ENCODE data around the gene TTC32.
A peak's percentile ranks its signal among the peaks of the same experiment; 100 is the strongest.
"Not testable (repeated sequence)": the region's sequence is repeated elsewhere in the genome, so short reads cannot be mapped to it uniquely, and the experiment has no call there.

Gene TTC32

GRCh38 chr2:19897623-19898245, 4.0 kb downstream of the TTC32 start:
- no peaks in the 10 kb centered on the region for H3K36me3 ChIP-seq (ENCODE audit: insufficient read depth, low read length)
- peak overlapping the region; percentile 71 for H3K4me2 ChIP-seq (ENCODE audit: low read length)
- H3K9me3 ChIP-seq (replicated peaks; ENCODE audit: low read length), result no peaks in the 10 kb centered on the region
- H3K9ac ChIP-seq (ENCODE audit: low read depth, low read length), result peak overlapping the region; percentile 18
- H3K4me3 ChIP-seq (ENCODE audit: low read length), result peak overlapping the region; percentile 21
- peaks cover 29% of the 10 kb centered on the region for H3K4me1 ChIP-seq (ENCODE audit: control insufficient read depth, insufficient read depth, low read length)
- H3K27me3 ChIP-seq (ENCODE audit: control insufficient read depth, insufficient read depth, low read length), result no peaks in the 10 kb centered on the region

- Histone ChIP-seq H3K27me3 (ENCODE audit: control insufficient read depth, insufficient read depth, low read length) (no peaks in the 10 kb centered on the region), H3K36me3 (ENCODE audit: insufficient read depth, low read length) (no peaks in the 10 kb centered on the region), H3K4me1 (ENCODE audit: control insufficient read depth, insufficient read depth, low read length) (peaks cover 24% of the 10 kb centered on the region), H3K9ac (ENCODE audit: low read depth, low read length) (no peak overlapping the region), H3K9me3 (replicated peaks; ENCODE audit: low read length) (no peaks in the 10 kb centered on the region), H3K4me2 (ENCODE audit: low read length) (no peak overlapping the region), H3K4me3 (ENCODE audit: low read length) (no peak overlapping the region)
Measured at GRCh38 chr2:19895535-19895934, 6.2 kb downstream of the TTC32 start.

GRCh38 chr2:19894134-19894792, 7.5 kb downstream of the TTC32 start:
- H3K4me2 ChIP-seq (ENCODE audit: low read length), result no peak overlapping the region
- H3K9ac ChIP-seq (ENCODE audit: low read depth, low read length), result no peak overlapping the region
- no peaks in the 10 kb centered on the region for H3K27me3 ChIP-seq (ENCODE audit: control insufficient read depth, insufficient read depth, low read length)
- H3K9me3 ChIP-seq (replicated peaks; ENCODE audit: low read length), result no peaks in the 10 kb centered on the region
- H3K4me1 ChIP-seq (ENCODE audit: control insufficient read depth, insufficient read depth, low read length), result peaks cover 16% of the 10 kb centered on the region
- H3K4me3 ChIP-seq (ENCODE audit: low read length), result no peak overlapping the region
- no peaks in the 10 kb centered on the region for H3K36me3 ChIP-seq (ENCODE audit: insufficient read depth, low read length)

- no peak overlapping the region for H3K9ac ChIP-seq (ENCODE audit: low read depth, low read length)
- no peaks in the 10 kb centered on the region for H3K9me3 ChIP-seq (replicated peaks; ENCODE audit: low read length)
- no peaks in the 10 kb centered on the region for H3K36me3 ChIP-seq (ENCODE audit: insufficient read depth, low read length)
- peaks cover 10% of the 10 kb centered on the region for H3K4me1 ChIP-seq (ENCODE audit: control insufficient read depth, insufficient read depth, low read length)
- H3K4me2 ChIP-seq (ENCODE audit: low read length), result no peak overlapping the region
- no peak overlapping the region for H3K4me3 ChIP-seq (ENCODE audit: low read length)
- H3K27me3 ChIP-seq (ENCODE audit: control insufficient read depth, insufficient read depth, low read length), result no peaks in the 10 kb centered on the region
Measured at GRCh38 chr2:19893520-19894133, 8.2 kb downstream of the TTC32 start.

GRCh38 chr2:19891971-19892370, 9.8 kb downstream of the TTC32 start:
- H3K4me2 ChIP-seq (ENCODE audit: low read length); H3K4me3 ChIP-seq (ENCODE audit: low read length); H3K36me3 ChIP-seq (ENCODE audit: insufficient read depth, low read length); H3K27me3 ChIP-seq (ENCODE audit: control insufficient read depth, insufficient read depth, low read length); H3K9ac ChIP-seq (ENCODE audit: low read depth, low read length); H3K4me1 ChIP-seq (ENCODE audit: control insufficient read depth, insufficient read depth, low read length); H3K9me3 ChIP-seq (replicated peaks; ENCODE audit: low read length): not testable (repeated sequence)

GRCh38 chr2:19890104-19890503, 11.7 kb downstream of the TTC32 start:
- Histone ChIP-seq H3K4me1 (ENCODE audit: control insufficient read depth, insufficient read depth, low read length) (peaks cover 13% of the 10 kb centered on the region), H3K36me3 (ENCODE audit: insufficient read depth, low read length) (no peaks in the 10 kb centered on the region), H3K9ac (ENCODE audit: low read depth, low read length) (no peak overlapping the region), H3K4me2 (ENCODE audit: low read length) (no peak overlapping the region), H3K27me3 (ENCODE audit: control insufficient read depth, insufficient read depth, low read length) (no peaks in the 10 kb centered on the region), H3K9me3 (replicated peaks; ENCODE audit: low read length) (no peaks in the 10 kb centered on the region), H3K4me3 (ENCODE audit: low read length) (no peak overlapping the region)

GRCh38 chr2:19888831-19889230, 13.0 kb downstream of the TTC32 start:
- no peaks in the 10 kb centered on the region for H3K27me3 ChIP-seq (ENCODE audit: control insufficient read depth, insufficient read depth, low read length)
- no peaks in the 10 kb centered on the region for H3K9me3 ChIP-seq (replicated peaks; ENCODE audit: low read length)
- H3K4me1 ChIP-seq (ENCODE audit: control insufficient read depth, insufficient read depth, low read length), result peaks cover 13% of the 10 kb centered on the region

GRCh38 chr2:19887510-19887909, 14.3 kb downstream of the TTC32 start:
- Histone ChIP-seq H3K4me3 (ENCODE audit: low read length) (no peak overlapping the region), H3K4me2 (ENCODE audit: low read length) (no peak overlapping the region), H3K9me3 (replicated peaks; ENCODE audit: low read length) (no peaks in the 10 kb centered on the region), H3K36me3 (ENCODE audit: insufficient read depth, low read length) (no peaks in the 10 kb centered on the region), H3K4me1 (ENCODE audit: control insufficient read depth, insufficient read depth, low read length) (peaks cover 13% of the 10 kb centered on the region), H3K27me3 (ENCODE audit: control insufficient read depth, insufficient read depth, low read length) (no peaks in the 10 kb centered on the region), H3K9ac (ENCODE audit: low read depth, low read length) (no peak overlapping the region)

More at GRCh38 chr2:19888831-19889230, 13.0 kb downstream of the TTC32 start:
- H3K4me2 ChIP-seq (ENCODE audit: low read length), result no peak overlapping the region
- H3K36me3 ChIP-seq (ENCODE audit: insufficient read depth, low read length), result no peaks in the 10 kb centered on the region
- H3K9ac ChIP-seq (ENCODE audit: low read depth, low read length), result no peak overlapping the region
- no peak overlapping the region for H3K4me3 ChIP-seq (ENCODE audit: low read length)

GRCh38 chr2:19886261-19886660, 15.5 kb downstream of the TTC32 start:
- Histone ChIP-seq H3K4me3 (ENCODE audit: low read length) (peak overlapping the region; percentile 29), H3K4me2 (ENCODE audit: low read length) (peak overlapping the region; percentile 67), H3K9me3 (replicated peaks; ENCODE audit: low read length) (no peaks in the 10 kb centered on the region), H3K9ac (ENCODE audit: low read depth, low read length) (no peak overlapping the region), H3K4me1 (ENCODE audit: control insufficient read depth, insufficient read depth, low read length) (peaks cover 13% of the 10 kb centered on the region), H3K27me3 (ENCODE audit: control insufficient read depth, insufficient read depth, low read length) (no peaks in the 10 kb centered on the region), H3K36me3 (ENCODE audit: insufficient read depth, low read length) (no peaks in the 10 kb centered on the region)

GRCh38 chr2:19885791-19886190, 16.0 kb downstream of the TTC32 start:
- H3K9me3 ChIP-seq (replicated peaks; ENCODE audit: low read length), result no peaks in the 10 kb centered on the region
- peaks cover 13% of the 10 kb centered on the region for H3K4me1 ChIP-seq (ENCODE audit: control insufficient read depth, insufficient read depth, low read length)
- no peak overlapping the region for H3K4me3 ChIP-seq (ENCODE audit: low read length)
- no peak overlapping the region for H3K9ac ChIP-seq (ENCODE audit: low read depth, low read length)
- peak overlapping the region; percentile 67 for H3K4me2 ChIP-seq (ENCODE audit: low read length)
- H3K27me3 ChIP-seq (ENCODE audit: control insufficient read depth, insufficient read depth, low read length), result no peaks in the 10 kb centered on the region
- no peaks in the 10 kb centered on the region for H3K36me3 ChIP-seq (ENCODE audit: insufficient read depth, low read length)

- H3K27me3 ChIP-seq (ENCODE audit: control insufficient read depth, insufficient read depth, low read length), result no peaks in the 10 kb centered on the region
- no peaks in the 10 kb centered on the region for H3K9me3 ChIP-seq (replicated peaks; ENCODE audit: low read length)
- peaks cover 13% of the 10 kb centered on the region for H3K4me1 ChIP-seq (ENCODE audit: control insufficient read depth, insufficient read depth, low read length)
- H3K9ac ChIP-seq (ENCODE audit: low read depth, low read length), result no peak overlapping the region
- H3K4me2 ChIP-seq (ENCODE audit: low read length), result no peak overlapping the region
- no peak overlapping the region for H3K4me3 ChIP-seq (ENCODE audit: low read length)
- no peaks in the 10 kb centered on the region for H3K36me3 ChIP-seq (ENCODE audit: insufficient read depth, low read length)
Measured at GRCh38 chr2:19883971-19884720, 17.6 kb downstream of the TTC32 start.
